ENCODE data around the gene HIRA. TPM values are rescaled to one million over a fixed set of nuclear protein-coding genes. Genes with fewer than 3 reads are reported as not detected.

Gene HIRA
- 27.9 TPM for total RNA-seq
- long read RNA-seq, full-length matches to known transcripts: 1 of 22 reads
- long read RNA-seq, partial matches to known transcripts: 12 of 22 reads
- long read RNA-seq, other reads (novel, unspliced or antisense): 9 of 22 reads

- H3K9me3 ChIP-seq: no peaks in the 10 kb centered on the region
- ATAC-seq (peak; percentile 91), DNase-seq (peak; percentile 87)
- no peak for TF ChIP-seq CTCF (IDR thresholded peaks at IDR 0.05)
- intact Hi-C loops (cut with DNase I): no loop called here
- H3K4me1 ChIP-seq: peaks cover 43% of the 10 kb centered on the region
- peak within 1 kb of the TSS; percentile 69 for H3K4me3 ChIP-seq
- peaks cover 26% of the 10 kb centered on the region for H3K36me3 ChIP-seq
- H3K27me3 ChIP-seq (ENCODE audit: low read depth): no peaks in the 10 kb centered on the region
- H3K27ac ChIP-seq: peak within 1 kb of the TSS; percentile 98
Measured at GRCh38 chr22:19431649-19432132, at the start of gene HIRA. Gene HIRA, minus strand, starts transcription at chr22:19431733. Its CDS starts 257 bp downstream, at chr22:19431476.

GRCh38 chr22:19480789-19481188 is 49.3 kb upstream of the HIRA start:
- intact Hi-C loops (cut with DNase I): no loop called here
- no peak for ATAC-seq
- H3K36me3 ChIP-seq: no peaks in the 10 kb centered on the region

GRCh38 chr22:19480173-19480568 is 48.6 kb upstream of the HIRA start:
- Histone ChIP-seq H3K4me1 (peaks cover 28% of the 10 kb centered on the region), H3K4me3 (peak overlapping the region; percentile 98), H3K27me3 (ENCODE audit: low read depth) (no peaks in the 10 kb centered on the region), H3K9me3 (no peaks in the 10 kb centered on the region), H3K27ac (no peak overlapping the region), H3K36me3 (peaks cover 4% of the 10 kb centered on the region)
- peak in 1 of 2 donors; percentile 0 for ATAC-seq
- TF ChIP-seq CTCF (IDR thresholded peaks at IDR 0.05): no peak
- DNase-seq: no peak
- intact Hi-C loops (cut with DNase I): no loop called here

More at GRCh38 chr22:19480789-19481188, 49.3 kb upstream of the HIRA start:
- no peaks in the 10 kb centered on the region for H3K9me3 ChIP-seq
- no peaks in the 10 kb centered on the region for H3K27me3 ChIP-seq (ENCODE audit: low read depth)
- H3K4me3 ChIP-seq: no peak overlapping the region
- peaks cover 28% of the 10 kb centered on the region for H3K4me1 ChIP-seq
- no peak for TF ChIP-seq CTCF (IDR thresholded peaks at IDR 0.05)
- DNase-seq: no peak
- H3K27ac ChIP-seq: no peak overlapping the region

GRCh38 chr22:19479355-19480172 is 48.0 kb upstream of the HIRA start, which contains the start of gene CDC45:
Gene CDC45, plus strand, starts transcription at chr22:19479920. Its CDS starts 49 bp downstream, at chr22:19479969.
- H3K27ac ChIP-seq: peak within 1 kb of the TSS; percentile 99
- H3K4me3 ChIP-seq: peak within 1 kb of the TSS; percentile 98
- no peaks in the 10 kb centered on the region for H3K27me3 ChIP-seq (ENCODE audit: low read depth)
- ATAC-seq: peak; percentile 97
- DNase-seq: peak; percentile 97
- peaks cover 28% of the 10 kb centered on the region for H3K4me1 ChIP-seq
- no peaks in the 10 kb centered on the region for H3K9me3 ChIP-seq
- peaks cover 10% of the 10 kb centered on the region for H3K36me3 ChIP-seq
- intact Hi-C loops (cut with DNase I): no loop called here
- TF ChIP-seq CTCF (IDR thresholded peaks at IDR 0.05): no peak

GRCh38 chr22:19478901-19479354 is 47.4 kb upstream of the HIRA start, which contains the start of gene UFD1:
Gene UFD1, minus strand, starts transcription at chr22:19479193. Its CDS starts 108 bp downstream, at chr22:19479085.
- Histone ChIP-seq H3K27me3 (ENCODE audit: low read depth) (no peaks in the 10 kb centered on the region), H3K4me3 (peak within 1 kb of the TSS; percentile 98), H3K4me1 (peaks cover 28% of the 10 kb centered on the region), H3K36me3 (peaks cover 17% of the 10 kb centered on the region), H3K27ac (peak within 1 kb of the TSS; percentile 99), H3K9me3 (no peaks in the 10 kb centered on the region)
- no peak for TF ChIP-seq CTCF (IDR thresholded peaks at IDR 0.05)
- intact Hi-C loops (cut with DNase I): no loop called here
- peak; percentile 88 for DNase-seq
- ATAC-seq: peak; percentile 85 to 89

Measured in lower lobe of right lung (tissue), 2 donors.